ENCODE measurements around the gene XRCC4.

DNA sequence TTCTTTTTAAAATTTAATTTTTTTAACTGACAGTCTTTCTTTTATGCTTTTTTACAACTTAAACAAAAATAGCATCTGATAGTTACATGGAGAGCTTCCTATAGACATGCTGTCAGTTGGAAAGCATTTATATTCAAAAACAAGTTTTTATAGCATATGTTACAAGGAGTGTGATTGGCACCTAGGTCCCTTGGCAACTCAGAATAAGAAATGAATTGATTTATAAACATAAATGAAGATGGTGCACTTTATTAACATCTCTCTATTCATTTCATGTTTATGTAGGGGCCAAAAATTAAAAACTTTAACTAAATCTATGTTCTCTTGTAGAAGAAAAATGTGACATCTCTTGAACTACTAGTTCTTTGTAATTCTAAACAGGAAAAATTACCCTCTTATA lies 153.2 kb downstream of the XRCC4 start:
- TF ChIP-seq, protein P1, sequence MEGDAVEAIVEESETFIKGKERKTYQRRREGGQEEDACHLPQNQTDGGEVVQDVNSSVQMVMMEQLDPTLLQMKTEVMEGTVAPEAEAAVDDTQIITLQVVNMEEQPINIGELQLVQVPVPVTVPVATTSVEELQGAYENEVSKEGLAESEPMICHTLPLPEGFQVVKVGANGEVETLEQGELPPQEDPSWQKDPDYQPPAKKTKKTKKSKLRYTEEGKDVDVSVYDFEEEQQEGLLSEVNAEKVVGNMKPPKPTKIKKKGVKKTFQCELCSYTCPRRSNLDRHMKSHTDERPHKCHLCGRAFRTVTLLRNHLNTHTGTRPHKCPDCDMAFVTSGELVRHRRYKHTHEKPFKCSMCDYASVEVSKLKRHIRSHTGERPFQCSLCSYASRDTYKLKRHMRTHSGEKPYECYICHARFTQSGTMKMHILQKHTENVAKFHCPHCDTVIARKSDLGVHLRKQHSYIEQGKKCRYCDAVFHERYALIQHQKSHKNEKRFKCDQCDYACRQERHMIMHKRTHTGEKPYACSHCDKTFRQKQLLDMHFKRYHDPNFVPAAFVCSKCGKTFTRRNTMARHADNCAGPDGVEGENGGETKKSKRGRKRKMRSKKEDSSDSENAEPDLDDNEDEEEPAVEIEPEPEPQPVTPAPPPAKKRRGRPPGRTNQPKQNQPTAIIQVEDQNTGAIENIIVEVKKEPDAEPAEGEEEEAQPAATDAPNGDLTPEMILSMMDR (IDR thresholded peaks at IDR 0.05; ENCODE audit: insufficient read depth, low read depth, low read length) = no peak
- TF ChIP-seq EZH2 (IDR thresholded peaks at IDR 0.05; ENCODE audit: insufficient read depth, low read length) = no peak

Measured in astrocyte (in vitro differentiated cells and primary cell).